Panc1 (cell line): ENCODE data around the gene MND1. TPM values are rescaled to one million over a fixed set of nuclear protein-coding genes. Genes with fewer than 3 reads are reported as not detected.

Experiments used
- ATAC-seq: fragments of 200-7000 bp; cut with Tn5 transposase; 2 replicates; pipeline ENCODE4 v1.9.1; 2020; ENCODE audit warnings: mild to moderate bottlenecking, moderate library complexity
- BruUV-seq: library from RNA; stranded (reverse); fragments of 400-500 nt; replicated peaks from 2 replicates; lab custom pipeline; 2021; lab: Mats Ljungman, UMichigan
- CTCF ChIA-PET: fragments of 300-600 bp; sonication (Branson Sonifier 250); formaldehyde crosslinking; loops from one replicate; lab custom pipeline; 2022; ENCODE audit warnings: antibody characterized with exemption; lab: Charles Lee
- POLR2A ChIA-PET: fragments of 300-600 bp; sonication (Branson Sonifier 250); formaldehyde crosslinking; loops from one replicate; lab custom pipeline; 2022; ENCODE audit warnings: antibody characterized with exemption; lab: Charles Lee
- DNase-seq: peaks from one replicate; pipeline ENCODE4 v3.0.0-alpha.2; 2010; ENCODE audit warnings: low read depth, low spot score
- H3K27ac ChIP-seq: 2 replicates; pipeline ENCODE4 v1.5.1; 2011; ENCODE audit warnings: mild to moderate bottlenecking, low read length, inconsistent platforms
- H3K27me3 ChIP-seq: fragments of 200-500 bp; sonication (Bioruptor generic); 2 replicates; pipeline ENCODE4 v1.6.0; 2014; ENCODE audit warnings: low read length, inconsistent platforms; ENCODE audit not compliant: control insufficient read depth, insufficient read depth
- H3K36me3 ChIP-seq: fragments of 200-500 bp; sonication (Bioruptor generic); 2 replicates; pipeline ENCODE4 v1.5.1; 2014; ENCODE audit warnings: inconsistent platforms, mild to moderate bottlenecking, low read length, moderate library complexity; ENCODE audit not compliant: control insufficient read depth, insufficient read depth
- H3K4me1 ChIP-seq: 2 replicates; pipeline ENCODE4 v1.5.1; 2011; ENCODE audit warnings: inconsistent platforms, mild to moderate bottlenecking, low read length, moderate library complexity; ENCODE audit not compliant: control insufficient read depth, insufficient read depth
- H3K4me3 ChIP-seq, 2 experiments: 2 replicates each; pipeline ENCODE4 v1.5.1; 2011 to 2012; ENCODE audit warnings: low read depth in 2 of 2, low read length in 2 of 2, mild to moderate bottlenecking in 2 of 2, inconsistent platforms in 1 of 2, moderate library complexity in 1 of 2
- H3K9me3 ChIP-seq: fragments of 200-500 bp; sonication (Bioruptor generic); 2 replicates; pipeline ENCODE4 v1.5.1; 2014; ENCODE audit warnings: low read depth, mild to moderate bottlenecking, inconsistent platforms, low read length, moderate library complexity; ENCODE audit not compliant: control insufficient read depth, insufficient read depth
- CTCF ChIP-seq: fragments of 450-650 bp; IDR thresholded peaks from 2 replicates; pipeline ENCODE4 v1.5.1; 2017; ENCODE audit warnings: mild to moderate bottlenecking
- POLR2AphosphoS5 ChIP-seq: IDR thresholded peaks from 2 replicates; pipeline ENCODE4 v1.6.1; 2012; ENCODE audit warnings: mild to moderate bottlenecking, low read depth, low read length, moderate library complexity
- SIN3A ChIP-seq: IDR thresholded peaks from 2 replicates; pipeline ENCODE4 v1.6.1; 2012; ENCODE audit warnings: low read depth, mild to moderate bottlenecking, low read length, moderate library complexity, borderline replicate concordance; ENCODE audit not compliant: insufficient read depth
- TCF7L2 ChIP-seq: IDR thresholded peaks from 2 replicates; pipeline ENCODE4 v1.6.1; 2011; ENCODE audit warnings: mild to moderate bottlenecking, low read depth, low read length, inconsistent platforms
- in situ Hi-C: cut with HindIII; loops from 2 replicates; pipeline ENCODE4 v1.10.0; 2016; ENCODE audit warnings: low sequenced_read_pairs, low pct_unique_long_range_greater_than_20kb
- intact Hi-C: fragments of 100-400 bp; cut with micrococcal nuclease; formaldehyde crosslinking; loops from one replicate; pipeline ENCODE4 v1.10.0; 2022; ENCODE audit not compliant: unreplicated experiment
- total RNA-seq: library from RNA; stranded (reverse); gene quantifications from one replicate; pipeline ENCODE4 v1.2.1, GENCODE V29; 2021; ENCODE audit not compliant: unreplicated experiment
- TF ChIP-seq, protein P1 (sequence below), 2 experiments: IDR thresholded peaks; 2 replicates each; pipeline ENCODE4 v1.6.1; 2011 to 2012; ENCODE audit warnings: low read depth in 2 of 2, control low read depth in 1 of 2, low read length in 1 of 2, mild to moderate bottlenecking in 1 of 2, moderate library complexity in 1 of 2; ENCODE audit not compliant: insufficient read depth in 1 of 2

The MND1 gene
- total RNA-seq, 1 experiment from 2014 or later, result 9.4 TPM

DNA sequence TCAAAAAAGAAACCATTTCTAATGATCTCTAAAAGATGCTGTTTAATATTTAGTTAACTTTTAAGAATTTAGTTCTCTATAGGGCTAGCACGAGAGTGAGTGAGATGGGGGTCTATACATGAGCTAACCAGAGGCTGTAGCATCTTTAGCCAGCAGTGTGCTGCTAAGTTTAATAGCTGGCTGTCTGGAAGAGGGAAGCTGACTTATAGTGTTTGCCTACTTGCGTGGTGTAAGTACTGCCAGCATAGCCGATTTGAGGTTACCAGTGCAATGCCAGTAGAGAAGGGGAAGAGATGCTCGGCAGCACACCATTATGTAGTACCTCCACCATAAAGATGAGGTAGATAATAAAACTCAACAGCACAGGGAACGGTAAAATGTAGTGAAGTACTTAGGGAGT, 74.5 kb downstream of the MND1 start:
- intact Hi-C loops, result no loop called here
- CTCF ChIA-PET, result no interaction called here
- ATAC-seq, result peak; percentile 30; the same call in 1 of the 2 replicates

DNA sequence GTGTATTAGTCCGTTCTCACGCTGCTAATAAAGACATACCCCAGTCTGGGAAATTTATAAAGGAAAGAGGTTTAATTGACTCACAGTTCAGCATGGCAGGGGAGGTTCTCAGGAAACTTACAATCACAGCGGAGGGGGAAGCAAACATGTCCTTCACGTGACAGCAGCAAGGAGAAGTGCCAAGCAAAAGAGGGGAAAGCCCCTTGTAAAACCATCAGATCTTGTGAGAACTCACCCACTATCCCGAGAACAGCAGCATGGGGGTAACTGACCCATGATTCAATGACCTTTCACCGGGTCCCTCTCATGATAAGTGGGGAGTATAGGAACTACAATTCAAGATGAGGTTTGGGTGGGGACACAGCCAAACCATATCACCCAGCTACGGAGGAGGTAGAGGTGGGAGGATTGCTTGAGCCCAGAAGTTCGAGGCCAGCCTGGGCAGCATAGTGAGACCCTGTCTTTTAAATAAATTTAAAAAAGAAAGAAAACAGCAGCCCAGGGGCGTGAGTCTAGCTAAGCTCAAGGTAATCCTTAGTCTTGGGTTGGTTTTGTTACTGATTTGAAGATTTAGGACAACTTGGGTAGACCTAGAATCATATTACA, 75.3 kb downstream of the MND1 start:
- DNase-seq (no peak), ATAC-seq (no peak)
- TF ChIP-seq TCF7L2 (no peak), SIN3A (no peak), CTCF (no peak), POLR2AphosphoS5 (no peak)
- TF ChIP-seq, protein P1, sequence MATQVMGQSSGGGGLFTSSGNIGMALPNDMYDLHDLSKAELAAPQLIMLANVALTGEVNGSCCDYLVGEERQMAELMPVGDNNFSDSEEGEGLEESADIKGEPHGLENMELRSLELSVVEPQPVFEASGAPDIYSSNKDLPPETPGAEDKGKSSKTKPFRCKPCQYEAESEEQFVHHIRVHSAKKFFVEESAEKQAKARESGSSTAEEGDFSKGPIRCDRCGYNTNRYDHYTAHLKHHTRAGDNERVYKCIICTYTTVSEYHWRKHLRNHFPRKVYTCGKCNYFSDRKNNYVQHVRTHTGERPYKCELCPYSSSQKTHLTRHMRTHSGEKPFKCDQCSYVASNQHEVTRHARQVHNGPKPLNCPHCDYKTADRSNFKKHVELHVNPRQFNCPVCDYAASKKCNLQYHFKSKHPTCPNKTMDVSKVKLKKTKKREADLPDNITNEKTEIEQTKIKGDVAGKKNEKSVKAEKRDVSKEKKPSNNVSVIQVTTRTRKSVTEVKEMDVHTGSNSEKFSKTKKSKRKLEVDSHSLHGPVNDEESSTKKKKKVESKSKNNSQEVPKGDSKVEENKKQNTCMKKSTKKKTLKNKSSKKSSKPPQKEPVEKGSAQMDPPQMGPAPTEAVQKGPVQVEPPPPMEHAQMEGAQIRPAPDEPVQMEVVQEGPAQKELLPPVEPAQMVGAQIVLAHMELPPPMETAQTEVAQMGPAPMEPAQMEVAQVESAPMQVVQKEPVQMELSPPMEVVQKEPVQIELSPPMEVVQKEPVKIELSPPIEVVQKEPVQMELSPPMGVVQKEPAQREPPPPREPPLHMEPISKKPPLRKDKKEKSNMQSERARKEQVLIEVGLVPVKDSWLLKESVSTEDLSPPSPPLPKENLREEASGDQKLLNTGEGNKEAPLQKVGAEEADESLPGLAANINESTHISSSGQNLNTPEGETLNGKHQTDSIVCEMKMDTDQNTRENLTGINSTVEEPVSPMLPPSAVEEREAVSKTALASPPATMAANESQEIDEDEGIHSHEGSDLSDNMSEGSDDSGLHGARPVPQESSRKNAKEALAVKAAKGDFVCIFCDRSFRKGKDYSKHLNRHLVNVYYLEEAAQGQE (IDR thresholded peaks at IDR 0.05; ENCODE audit: insufficient read depth in 1 of 2, low read depth in 2 of 2, low read length in 1 of 2), result no peak
- Histone ChIP-seq H3K4me1 (no peaks in the 10 kb centered on the region), H3K9me3 (no peaks in the 10 kb centered on the region), H3K36me3 (no peaks in the 10 kb centered on the region), H3K4me3 (no peak overlapping the region), H3K27me3 (no peaks in the 10 kb centered on the region), H3K27ac (no peak overlapping the region)
- ChIA-PET POLR2A (no interaction called here), CTCF (no interaction called here)
- in situ Hi-C loops (no loop called here), intact Hi-C loops (no loop called here)
- no TSS peak for BruUV-seq

More for the DNA sequence above, 74.5 kb downstream of the MND1 start:
- Histone ChIP-seq H3K9me3 (no peaks in the 10 kb centered on the region), H3K27me3 (no peaks in the 10 kb centered on the region), H3K4me3 (no peak overlapping the region), H3K36me3 (no peaks in the 10 kb centered on the region), H3K27ac (no peak overlapping the region), H3K4me1 (no peaks in the 10 kb centered on the region)
- in situ Hi-C loops, result no loop called here
- TF ChIP-seq SIN3A, result no peak
- no peak for TF ChIP-seq TCF7L2
- TF ChIP-seq, protein P1 (IDR thresholded peaks at IDR 0.05; ENCODE audit: insufficient read depth in 1 of 2, low read depth in 2 of 2, low read length in 1 of 2), result no peak
- no peak for TF ChIP-seq POLR2AphosphoS5
- TF ChIP-seq CTCF, result no peak
- no TSS peak for BruUV-seq
- POLR2A ChIA-PET, result no interaction called here
- no peak for DNase-seq
